Smooth muscle cell (in vitro differentiated cells): ENCODE measurements around the gene PSENEN. TPM values are rescaled to one million over a fixed set of nuclear protein-coding genes. Genes with fewer than 3 reads are reported as not detected.

Experiments used
- DNase-seq: peaks from one replicate; lab custom pipeline; 2025; ENCODE audit not compliant: unreplicated experiment; lab: John Stamatoyannopoulos, UW
- H2AFZ ChIP-seq: fragments of 200-600 bp; sonication (generic); 2 replicates; pipeline ENCODE4 v1.6.0; 2016; ENCODE audit warnings: antibody characterized with exemption, low read depth, mild to moderate bottlenecking
- H3F3A ChIP-seq: fragments of 200-600 bp; sonication (generic); 2 replicates; pipeline ENCODE4 v1.6.0; 2017; ENCODE audit warnings: antibody characterized with exemption, low read depth
- H3K27ac ChIP-seq: fragments of 200-600 bp; sonication (generic); 2 replicates; pipeline ENCODE4 v1.5.1; 2016; ENCODE audit warnings: low read depth, mild to moderate bottlenecking
- H3K27me3 ChIP-seq: fragments of 200-600 bp; sonication (generic); 2 replicates; pipeline ENCODE4 v1.6.1; 2016; ENCODE audit warnings: low read depth, mild to moderate bottlenecking
- H3K36me3 ChIP-seq: fragments of 200-600 bp; sonication (generic); 2 replicates; pipeline ENCODE4 v1.5.1; 2016; ENCODE audit warnings: low read depth
- H3K4me1 ChIP-seq: fragments of 200-600 bp; sonication (generic); 2 replicates; pipeline ENCODE4 v1.5.1; 2016; ENCODE audit warnings: low read depth
- H3K4me2 ChIP-seq: fragments of 200-600 bp; sonication (generic); 2 replicates; pipeline ENCODE4 v1.6.0; 2016; ENCODE audit warnings: mild to moderate bottlenecking
- H3K4me3 ChIP-seq: fragments of 200-600 bp; sonication (generic); 2 replicates; pipeline ENCODE4 v1.5.1; 2016; ENCODE audit warnings: mild to moderate bottlenecking
- H3K79me2 ChIP-seq: fragments of 200-600 bp; sonication (generic); 2 replicates; pipeline ENCODE4 v1.6.0; 2016; ENCODE audit warnings: low read depth, mild to moderate bottlenecking
- H3K9ac ChIP-seq: fragments of 200-600 bp; sonication (generic); 2 replicates; pipeline ENCODE4 v1.6.0; 2016; ENCODE audit warnings: low read depth
- H3K9me3 ChIP-seq: fragments of 200-600 bp; sonication (generic); replicated peaks from 2 replicates; pipeline ENCODE4 v1.5.1; 2016; ENCODE audit warnings: low read depth
- H4K20me1 ChIP-seq: fragments of 200-600 bp; sonication (generic); 2 replicates; pipeline ENCODE4 v1.6.0; 2016; ENCODE audit warnings: low read depth
- WGBS: methylation state at CpG from one replicate; pipeline ENCODE4 v1.1.7; 2016; ENCODE audit warnings: low lambda C conversion rate; 5-methylcytosine and 5-hydroxymethylcytosine counted together
- polyA plus RNA-seq: library from polyadenylated mRNA; unstranded; fragments of >200 nt; fragmentation: Nextera tagmentation; extraction: Ambion mirVana; gene quantifications from 2 replicates; pipeline ENCODE4 v1.2.1, GENCODE V29; 2016
- total RNA-seq: library from RNA; depleted of rRNA; stranded (reverse); fragments of >200 nt; gene quantifications from 2 replicates; pipeline ENCODE4 v1.2.3, GENCODE V29; 2014
- TF ChIP-seq, protein P1 (sequence below): fragments of 200-600 bp; sonication (generic); IDR thresholded peaks from 2 replicates; pipeline ENCODE4 v1.5.1; 2017; ENCODE audit warnings: borderline replicate concordance, mild to moderate bottlenecking, antibody characterized with exemption; ENCODE audit not compliant: insufficient read depth, poor library complexity, severe bottlenecking

Gene PSENEN
- total and polyA plus RNA-seq, 2 experiments from 2014 or later, result 65.4 to 137 TPM

DNA sequence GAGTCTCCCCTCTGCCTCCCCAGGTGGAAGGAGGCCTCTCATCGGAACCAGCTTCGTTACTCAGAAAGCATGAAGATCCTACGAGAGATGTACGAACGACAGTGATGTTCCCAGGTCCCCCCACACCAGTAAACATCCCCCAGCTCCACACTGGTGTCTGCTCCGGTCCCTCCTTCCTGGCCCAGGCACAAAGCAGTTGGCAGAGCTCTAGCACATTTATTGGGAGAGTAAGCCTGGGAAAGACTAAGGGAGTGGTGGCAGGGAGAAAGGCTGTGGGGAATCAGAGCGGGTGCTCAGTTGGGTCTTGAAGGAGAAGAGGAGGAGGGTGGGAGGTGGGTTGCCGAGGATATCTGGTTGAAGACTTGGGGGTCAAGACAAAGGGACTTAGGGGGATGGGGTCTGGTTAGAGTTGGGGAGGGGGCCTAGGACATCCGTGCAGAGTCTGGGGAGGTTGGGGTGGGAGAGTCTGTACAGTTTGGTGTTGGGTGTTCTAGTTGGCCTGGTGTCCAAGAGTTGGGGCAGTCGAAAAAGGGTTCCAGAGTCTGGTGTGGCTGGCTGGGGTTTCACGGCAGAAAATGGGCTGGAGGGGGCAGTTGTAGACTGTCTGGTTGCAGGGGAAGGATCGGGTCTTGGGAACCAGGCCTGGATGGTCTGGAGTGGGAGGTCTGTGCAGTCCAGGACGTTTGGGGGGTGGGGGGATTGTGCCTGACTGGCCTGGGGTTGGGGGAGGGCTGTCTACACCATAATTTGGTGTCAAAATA lies 9.1 kb downstream of the PSENEN start:
- H3K79me2 ChIP-seq, result peaks cover 26% of the 10 kb centered on the region
- H3F3A ChIP-seq, result peaks cover 27% of the 10 kb centered on the region
- peaks cover 28% of the 10 kb centered on the region for H3K4me1 ChIP-seq
- H3K4me2 ChIP-seq, result peak overlapping the region; percentile 86
- H3K4me3 ChIP-seq, result peak overlapping the region; percentile 69
- H3K9me3 ChIP-seq, result no peaks in the 10 kb centered on the region
- DNase-seq, result no peak
- no peak overlapping the region for H2AFZ ChIP-seq
- TF ChIP-seq, protein P1, sequence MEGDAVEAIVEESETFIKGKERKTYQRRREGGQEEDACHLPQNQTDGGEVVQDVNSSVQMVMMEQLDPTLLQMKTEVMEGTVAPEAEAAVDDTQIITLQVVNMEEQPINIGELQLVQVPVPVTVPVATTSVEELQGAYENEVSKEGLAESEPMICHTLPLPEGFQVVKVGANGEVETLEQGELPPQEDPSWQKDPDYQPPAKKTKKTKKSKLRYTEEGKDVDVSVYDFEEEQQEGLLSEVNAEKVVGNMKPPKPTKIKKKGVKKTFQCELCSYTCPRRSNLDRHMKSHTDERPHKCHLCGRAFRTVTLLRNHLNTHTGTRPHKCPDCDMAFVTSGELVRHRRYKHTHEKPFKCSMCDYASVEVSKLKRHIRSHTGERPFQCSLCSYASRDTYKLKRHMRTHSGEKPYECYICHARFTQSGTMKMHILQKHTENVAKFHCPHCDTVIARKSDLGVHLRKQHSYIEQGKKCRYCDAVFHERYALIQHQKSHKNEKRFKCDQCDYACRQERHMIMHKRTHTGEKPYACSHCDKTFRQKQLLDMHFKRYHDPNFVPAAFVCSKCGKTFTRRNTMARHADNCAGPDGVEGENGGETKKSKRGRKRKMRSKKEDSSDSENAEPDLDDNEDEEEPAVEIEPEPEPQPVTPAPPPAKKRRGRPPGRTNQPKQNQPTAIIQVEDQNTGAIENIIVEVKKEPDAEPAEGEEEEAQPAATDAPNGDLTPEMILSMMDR, result no peak
- H3K27me3 ChIP-seq, result no peaks in the 10 kb centered on the region
- 79% methylated on average over 13 of the region's 13 CpGs for WGBS
- H3K9ac ChIP-seq, result peak overlapping the region; percentile 91
- peaks cover 19% of the 10 kb centered on the region for H4K20me1 ChIP-seq
- no peaks in the 10 kb centered on the region for H3K36me3 ChIP-seq
- peak overlapping the region; percentile 99 for H3K27ac ChIP-seq

DNA sequence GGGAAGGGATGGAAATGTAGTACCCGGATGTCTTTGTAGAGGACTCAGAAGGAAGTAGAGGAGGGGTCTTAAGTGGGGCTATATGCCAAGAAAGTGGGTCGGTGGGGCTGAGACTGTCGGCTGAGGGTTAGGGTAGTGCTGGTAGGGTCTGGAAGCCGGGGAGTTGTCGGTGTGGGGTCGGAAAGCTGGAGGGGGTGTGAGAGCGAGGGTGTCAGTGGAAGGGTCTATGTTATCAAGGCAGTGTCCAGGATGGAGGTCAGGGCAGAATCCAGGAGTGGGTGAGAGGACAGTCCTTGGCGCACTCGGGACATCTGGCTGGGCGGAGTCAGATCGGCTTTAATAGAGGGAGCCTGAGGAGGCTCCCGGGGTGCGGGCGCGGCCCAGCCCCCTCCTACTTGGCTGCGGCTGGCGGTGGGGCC lies 9.7 kb downstream of the PSENEN start:
- Histone ChIP-seq H3K36me3 (no peaks in the 10 kb centered on the region), H3K9ac (peak overlapping the region; percentile 91), H3K27ac (peak overlapping the region; percentile 99), H4K20me1 (peaks cover 23% of the 10 kb centered on the region), H3K79me2 (peaks cover 32% of the 10 kb centered on the region), H3F3A (peaks cover 27% of the 10 kb centered on the region), H3K4me1 (peaks cover 28% of the 10 kb centered on the region), H3K9me3 (no peaks in the 10 kb centered on the region), H2AFZ (no peak overlapping the region), H3K4me2 (peak overlapping the region; percentile 86), H3K27me3 (no peaks in the 10 kb centered on the region), H3K4me3 (peak overlapping the region; percentile 69)
- no peak for DNase-seq
- TF ChIP-seq, protein P1, result no peak
- WGBS, result 38% methylated on average over 16 of the region's 17 CpGs

DNA sequence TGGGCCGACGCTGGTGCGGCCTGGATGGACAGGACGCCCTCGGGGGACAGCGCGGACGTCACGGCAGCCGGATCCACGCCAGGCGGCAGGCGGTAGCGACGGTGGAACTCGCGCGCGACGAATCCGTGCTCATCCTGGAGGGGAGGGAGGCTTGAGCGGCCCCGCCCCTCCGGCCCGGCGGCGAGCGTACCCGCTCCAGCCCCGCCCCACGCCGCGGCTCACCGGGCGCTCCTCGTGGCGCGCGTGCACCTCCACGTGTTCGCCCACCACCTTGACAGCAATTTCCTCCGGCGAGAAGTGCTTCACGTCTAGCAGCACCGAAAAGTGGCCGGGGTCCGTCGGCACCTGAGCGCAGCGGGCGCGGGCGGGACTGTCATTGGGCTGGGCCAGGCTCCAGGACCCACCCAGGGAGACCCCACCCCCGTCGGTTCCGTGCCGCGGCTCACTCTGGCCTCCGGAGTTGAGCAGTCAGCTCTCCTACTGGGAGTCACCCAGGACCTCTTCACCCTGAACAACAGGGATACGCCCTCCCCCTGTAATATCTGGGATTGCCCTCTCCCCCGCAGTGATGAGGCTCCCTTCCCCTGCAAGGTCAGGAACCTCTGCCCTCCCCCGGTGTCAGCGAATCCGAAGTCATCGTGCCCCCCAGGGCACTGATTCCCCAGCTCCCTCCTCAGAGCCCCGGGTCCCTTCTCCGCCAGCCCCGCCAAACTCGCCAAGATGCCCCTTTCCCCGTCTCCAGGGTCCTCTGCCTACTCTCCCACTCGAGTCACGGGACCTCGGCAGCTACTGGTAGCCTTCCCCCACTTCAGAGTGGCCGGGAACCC lies 10.3 kb downstream of the PSENEN start:
- TF ChIP-seq, protein P1, result no peak
- Histone ChIP-seq H3K79me2 (peaks cover 33% of the 10 kb centered on the region), H3K4me2 (peak overlapping the region; percentile 86), H3F3A (peaks cover 27% of the 10 kb centered on the region), H3K36me3 (peaks cover under 1% of the 10 kb centered on the region), H3K9me3 (no peaks in the 10 kb centered on the region), H3K9ac (peak overlapping the region; percentile 91), H3K27me3 (no peaks in the 10 kb centered on the region), H3K27ac (peak overlapping the region; percentile 99), H3K4me3 (peak overlapping the region; percentile 69), H3K4me1 (peaks cover 28% of the 10 kb centered on the region), H2AFZ (no peak overlapping the region), H4K20me1 (peaks cover 23% of the 10 kb centered on the region)
- WGBS, result 20% methylated on average over 34 of the region's 74 CpGs
- DNase-seq, result peak; percentile 41
